K562 (cell line): Measurements from ENCODE around the gene DNAJB13. TPM values are rescaled to one million over a fixed set of nuclear protein-coding genes. Genes with fewer than 3 reads are reported as not detected.

Source experiments
- ATAC-seq: fragments of 200-7000 bp; cut with Tn5 transposase; 3 replicates; pipeline ENCODE4 v1.9.1; 2020; ENCODE audit warnings: moderate library complexity
- BruUV-seq: library from RNA; stranded (reverse); fragments of 400-500 nt; replicated peaks from 2 replicates; lab custom pipeline; 2021; lab: Mats Ljungman, UMichigan
- CTCF ChIA-PET: fragments of 300-600 bp; formaldehyde crosslinking; extraction: SDS; loops from one replicate; lab custom pipeline; 2021; ENCODE audit warnings: low intra/inter-chr PET ratio; lab: Yijun Ruan, JAX
- POLR2A ChIA-PET: fragments of 300-600, 350-650 bp; sonication (Branson Sonifier 250); formaldehyde crosslinking; extraction: SDS; loops from one replicate; lab custom pipeline; 2021; ENCODE audit warnings: antibody characterized with exemption, inconsistent platforms; lab: Yijun Ruan, JAX
- DNase-seq, 4 experiments: peaks; one replicate each; pipeline versions ENCODE4 v3.0.0 to v3.0.0-alpha.2; 2011 to 2018; ENCODE audit warnings: low spot score in 3 of 4, mixed read lengths in 3 of 4; ENCODE audit errors: extremely low read depth in 1 of 4
- FAIRE-seq: peaks from 2 replicates; lab custom pipeline; 2011; peaks lifted over from hg19 to GRCh38; lab: Jason Lieb, UNC
- H2AFZ ChIP-seq: 2 replicates; pipeline ENCODE4 v1.6.0; 2011; ENCODE audit warnings: low read depth, low read length, control low read depth, inconsistent platforms
- H3K27ac ChIP-seq: fragments of 200-600 bp; 3 replicates; pipeline ENCODE4 v1.8.0; 2011; ENCODE audit warnings: low read depth, mild to moderate bottlenecking, control low read depth, inconsistent platforms, low read length, moderate library complexity, mixed read lengths; ENCODE audit errors: extremely low read depth
- H3K27me3 ChIP-seq, 2 experiments: fragments of 300-600 bp in 1 of 2; 2 replicates in 1 of 2; 3 replicates in 1 of 2; pipeline versions ENCODE4 v1.6.0 to v1.8.0; 2011; ENCODE audit warnings: inconsistent platforms in 2 of 2, low read length in 2 of 2, mild to moderate bottlenecking in 1 of 2, mixed read lengths in 1 of 2, moderate library complexity in 1 of 2; ENCODE audit not compliant: control insufficient read depth in 2 of 2, insufficient read depth in 2 of 2
- H3K36me3 ChIP-seq: fragments of 300-600 bp; 3 replicates; pipeline ENCODE4 v1.8.0; 2011; ENCODE audit warnings: mild to moderate bottlenecking, low read length, inconsistent platforms; ENCODE audit not compliant: control insufficient read depth, insufficient read depth
- H3K4me1 ChIP-seq, 2 experiments: fragments of 200-600 bp in 1 of 2; replicated peaks in 1 of 2; 2 replicates in 1 of 2; 3 replicates in 1 of 2; pipeline versions ENCODE4 v1.5.1 to v1.8.0; 2011; ENCODE audit warnings: inconsistent platforms in 2 of 2, low read length in 2 of 2, mild to moderate bottlenecking in 1 of 2, mixed read lengths in 1 of 2, moderate library complexity in 1 of 2; ENCODE audit not compliant: control insufficient read depth in 2 of 2, insufficient read depth in 2 of 2
- H3K4me2 ChIP-seq: 2 replicates; pipeline ENCODE4 v1.6.1; 2011; ENCODE audit warnings: low read length, control low read depth, inconsistent platforms, mixed read lengths; ENCODE audit not compliant: insufficient read depth
- H3K4me3 ChIP-seq: fragments of 200-600 bp; sonication (generic), shearing (Covaris generic); 2 replicates; pipeline ENCODE4 v1.5.1; 2016; ENCODE audit warnings: control low read depth, inconsistent platforms
- H3K79me2 ChIP-seq: fragments of 200-600 bp; 3 replicates; pipeline ENCODE4 v1.8.0; 2011; ENCODE audit warnings: low read length, inconsistent platforms; ENCODE audit not compliant: control insufficient read depth, insufficient read depth
- H3K9ac ChIP-seq, 2 experiments: 2 replicates each; pipeline versions ENCODE4 v1.6.0 to v1.6.1; 2011; ENCODE audit warnings: low read depth in 2 of 2, low read length in 2 of 2, control low read depth in 1 of 2, inconsistent platforms in 1 of 2, mild to moderate bottlenecking in 1 of 2, mixed read lengths in 1 of 2; ENCODE audit not compliant: insufficient read depth in 1 of 2
- H3K9me1 ChIP-seq: one replicate; pipeline ENCODE4 v1.6.0; 2011; ENCODE audit warnings: inconsistent platforms, mild to moderate bottlenecking, low read length, moderate library complexity; ENCODE audit not compliant: control insufficient read depth, insufficient read depth
- H3K9me3 ChIP-seq: replicated peaks from 2 replicates; pipeline ENCODE4 v1.5.1; 2011; ENCODE audit warnings: low read depth, low read length, inconsistent platforms; ENCODE audit not compliant: control insufficient read depth, insufficient read depth
- H4K20me1 ChIP-seq: replicated peaks from 2 replicates; pipeline ENCODE4 v1.6.1; 2011; ENCODE audit warnings: low read length, inconsistent platforms, mixed read lengths; ENCODE audit not compliant: control insufficient read depth, insufficient read depth
- ARID1B ChIP-seq: fragments of 450-650 bp; IDR thresholded peaks from 2 replicates; pipeline ENCODE4 v1.6.1; 2016; ENCODE audit warnings: antibody characterized with exemption, mild to moderate bottlenecking, inconsistent platforms
- ESRRB ChIP-seq: fragments of 250-450 bp; sonication (Bioruptor Pico); IDR thresholded peaks from 2 replicates; pipeline ENCODE4 v1.5.0; 2020; ENCODE audit warnings: mild to moderate bottlenecking, moderate library complexity, borderline replicate concordance
- IFI16 ChIP-seq: fragments of 250-450 bp; sonication (Bioruptor Pico); IDR thresholded peaks from 2 replicates; pipeline ENCODE4 v2.1.2; 2022; ENCODE audit warnings: mild to moderate bottlenecking, inconsistent platforms
- IRF9 ChIP-seq: fragments of 450-650 bp; IDR thresholded peaks from 2 replicates; pipeline ENCODE4 v1.6.1; 2016; ENCODE audit warnings: missing biosample characterization, missing genetic modification characterization
- MECOM ChIP-seq: fragments of 250-450 bp; sonication (Bioruptor Pico); IDR thresholded peaks from 2 replicates; pipeline ENCODE4 v1.8.0; 2022; ENCODE audit warnings: inconsistent platforms
- NFE2 ChIP-seq: IDR thresholded peaks from 2 replicates; pipeline ENCODE4 v1.6.1; 2014; ENCODE audit warnings: antibody characterized with exemption, low read depth
- PCBP2 ChIP-seq: fragments of 200-400 bp; formaldehyde crosslinking; IDR thresholded peaks from 2 replicates; pipeline ENCODE4 v1.6.1; 2018; ENCODE audit warnings: low read length, low read depth, mild to moderate bottlenecking, moderate library complexity; ENCODE audit not compliant: poor library complexity, severe bottlenecking
- RB1 ChIP-seq: fragments of 450-650 bp; IDR thresholded peaks from 2 replicates; pipeline ENCODE4 v1.6.1; 2017; ENCODE audit warnings: low read depth, mild to moderate bottlenecking
- RBFOX2 ChIP-seq: fragments of 200-400 bp; formaldehyde crosslinking; IDR thresholded peaks from 2 replicates; pipeline ENCODE4 v1.6.1; 2017; ENCODE audit warnings: low read depth, mild to moderate bottlenecking, low read length, moderate library complexity
- TEAD1 ChIP-seq, 2 experiments: fragments of 450-650 bp in 1 of 2; sonication (generic) in 1 of 2; formaldehyde crosslinking; IDR thresholded peaks; 2 replicates each; pipeline versions ENCODE4 v1.4.0 to v1.8.0; 2020 to 2022; ENCODE audit warnings: mild to moderate bottlenecking in 2 of 2, missing genetic modification reagents in 1 of 2
- THAP12 ChIP-seq: fragments of 250-450 bp; sonication (Bioruptor Pico); IDR thresholded peaks from 2 replicates; pipeline ENCODE4 v1.9.0; 2021; ENCODE audit warnings: mild to moderate bottlenecking, inconsistent platforms
- ZNF263 ChIP-seq: sonication (generic); formaldehyde crosslinking; IDR thresholded peaks from 2 replicates; pipeline ENCODE4 v1.8.0; 2022; ENCODE audit warnings: mild to moderate bottlenecking, missing genetic modification reagents, borderline replicate concordance
- ZNF592 ChIP-seq: fragments of 450-650 bp; IDR thresholded peaks from 2 replicates; pipeline ENCODE4 v1.6.1; 2017; ENCODE audit warnings: antibody characterized with exemption, mild to moderate bottlenecking
- WGBS: fragments of 100-300 bp; shearing (Covaris generic); methylation state at CpG from one replicate; pipeline ENCODE4 v1.1.6; 2016; ENCODE audit warnings: low coverage, mixed read lengths; ENCODE audit not compliant: insufficient coverage; ENCODE audit errors: missing lambda C conversion rate; 5-methylcytosine and 5-hydroxymethylcytosine counted together
- in situ Hi-C: fragments of 300-500 bp; cut with MboI; formaldehyde crosslinking; loops from 4 replicates; pipeline ENCODE4 v1.15.0; 2018; ENCODE audit warnings: inconsistent platforms, mixed read lengths
- intact Hi-C: fragments of 100-400 bp; cut with micrococcal nuclease; formaldehyde crosslinking; loops from 2 replicates; pipeline ENCODE4 v1.14.2; 2022
- polyA plus RNA-seq, 8 experiments: library from polyadenylated mRNA; depleted of rRNA in 4 of 8; stranded (reverse) in 5 of 8; unstranded in 3 of 8; fragments of >200 nt; fragmentation: Nextera tagmentation in 2 of 8; fragmentation: Illumina TruSeq in 1 of 8; extraction: Ambion mirVana in 2 of 8; extraction: Trizol in 1 of 8; gene quantifications; 2 replicates each; pipeline versions ENCODE4 v1.2.1 to v1.2.3, GENCODE V29; 2011 to 2014; ENCODE audit warnings: inconsistent platforms in 1 of 8, missing spikeins in 1 of 8
- total RNA-seq, 7 experiments: library from RNA; depleted of rRNA in 6 of 7; stranded (reverse); fragments of >200 nt in 6 of 7; fragmentation: Illumina TruSeq in 2 of 7; extraction: Trizol in 2 of 7; gene quantifications; 2 replicates each; pipeline versions ENCODE4 v1.2.1 to v1.2.3, GENCODE V29; 2011 to 2021; ENCODE audit warnings: low replicate concordance in 1 of 7
- TF ChIP-seq, protein P1 (sequence below), 2 experiments: fragments of 450-650 bp in 1 of 2; sonication (generic) in 1 of 2; formaldehyde crosslinking; conservative IDR thresholded peaks; 2 replicates each; pipeline versions ENCODE4 v1.4.0 to v1.8.1; 2020 to 2022; ENCODE audit warnings: mild to moderate bottlenecking in 1 of 2, missing genetic modification reagents in 1 of 2

DNAJB13 gene
- total and polyA plus RNA-seq, 9 of the 15 experiments (the other 6 are each of a cell fraction or from before 2014, with no cell fraction given), result 0.14 TPM; not detected in 8

- ATAC-seq (peak; percentile 84), DNase-seq (peak; percentile 91 to 94 (median 91)), FAIRE-seq (no peak)
- H2AFZ ChIP-seq, result peak within 1 kb of the TSS; percentile 97
- peaks cover 40% of the 10 kb centered on the region for H3K36me3 ChIP-seq
- in situ Hi-C loops, result no loop called here
- WGBS, result under 1% methylated on average over 29 of the region's 43 CpGs
- H3K9ac ChIP-seq, result peak within 1 kb of the TSS; percentile 85 to 96
- CTCF ChIA-PET, result no interaction called here
- peak within 1 kb of the TSS; percentile 99 for H3K27ac ChIP-seq
- peaks cover 45% of the 10 kb centered on the region for H3K79me2 ChIP-seq
- H3K9me3 ChIP-seq, result no peaks in the 10 kb centered on the region
- no TSS peak for BruUV-seq
- H3K4me1 ChIP-seq, result peaks cover 41 to 59% of the 10 kb centered on the region in 2 experiments
- POLR2A ChIA-PET, result interaction anchor here (0.6 to 5.8 kb wide), 16 partner anchors 11 to 1157 kb away, joined by 3 to 54 read pairs (median 5); partner anchors contain the start of genes C2CD3 and PPME1
- intact Hi-C loops, result loop anchor here (5.0 kb wide), 1 partner anchor 190 kb away; the partner anchor contains the start of genes C2CD3 and PPME1
- no peaks in the 10 kb centered on the region; the same call in 1 of the 2 replicates for H4K20me1 ChIP-seq
- peak within 1 kb of the TSS; percentile 98 for H3K4me2 ChIP-seq
- H3K27me3 ChIP-seq, result no peaks in the 10 kb centered on the region
- H3K4me3 ChIP-seq, result peak within 1 kb of the TSS; percentile 67
- peaks cover 3% of the 10 kb centered on the region for H3K9me1 ChIP-seq
- TF ChIP-seq ZNF263 (peak; percentile 2; the same call in 1 of the 2 replicates), IRF9 (tag) (no peak), PCBP2 (no peak), MECOM (CRISPR knock-in tag) (no peak), IFI16 (CRISPR knock-in tag) (no peak), ESRRB (CRISPR knock-in tag) (no peak), RBFOX2 (peak; percentile 77), THAP12 (CRISPR knock-in tag) (peak; percentile 72; the same call in 1 of the 2 replicates), ARID1B (no peak), ZNF592 (no peak), NFE2 (no peak), RB1 (peak; percentile 35; the same call in 1 of the 2 replicates), TEAD1 (CRISPR knock-in tag; IDR thresholded peaks at IDR 0.05) (no peak; a peak in 1 of 4 replicates)
- TF ChIP-seq, protein P1, sequence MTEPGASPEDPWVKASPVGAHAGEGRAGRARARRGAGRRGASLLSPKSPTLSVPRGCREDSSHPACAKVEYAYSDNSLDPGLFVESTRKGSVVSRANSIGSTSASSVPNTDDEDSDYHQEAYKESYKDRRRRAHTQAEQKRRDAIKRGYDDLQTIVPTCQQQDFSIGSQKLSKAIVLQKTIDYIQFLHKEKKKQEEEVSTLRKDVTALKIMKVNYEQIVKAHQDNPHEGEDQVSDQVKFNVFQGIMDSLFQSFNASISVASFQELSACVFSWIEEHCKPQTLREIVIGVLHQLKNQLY (CRISPR knock-in tag; conservative IDR thresholded peaks at IDR 0.05), result no peak
These were observed 31.8 kb downstream of the DNAJB13 start, which contains the start of gene UCP2 for GRCh38 chr11:73982595-73982989. UCP2 (minus strand) TSS chr11:73982843; CDS start chr11:73978378, 4,465 bp downstream.
